GM12875 (cell line): ENCODE results near the gene MADCAM1.

Experiments
- H3K4me3 ChIP-seq: one replicate; pipeline ENCODE4 v1.5.1; 2011; ENCODE audit warnings: low read depth, low read length, control low read depth
- TF ChIP-seq, protein P1 (sequence below): IDR thresholded peaks from 2 replicates; pipeline ENCODE4 v1.5.1; 2011; ENCODE audit warnings: low read depth, mild to moderate bottlenecking, control low read depth, inconsistent platforms, low read length, moderate library complexity, borderline replicate concordance; ENCODE audit not compliant: insufficient read depth

The MADCAM1 gene

DNA sequence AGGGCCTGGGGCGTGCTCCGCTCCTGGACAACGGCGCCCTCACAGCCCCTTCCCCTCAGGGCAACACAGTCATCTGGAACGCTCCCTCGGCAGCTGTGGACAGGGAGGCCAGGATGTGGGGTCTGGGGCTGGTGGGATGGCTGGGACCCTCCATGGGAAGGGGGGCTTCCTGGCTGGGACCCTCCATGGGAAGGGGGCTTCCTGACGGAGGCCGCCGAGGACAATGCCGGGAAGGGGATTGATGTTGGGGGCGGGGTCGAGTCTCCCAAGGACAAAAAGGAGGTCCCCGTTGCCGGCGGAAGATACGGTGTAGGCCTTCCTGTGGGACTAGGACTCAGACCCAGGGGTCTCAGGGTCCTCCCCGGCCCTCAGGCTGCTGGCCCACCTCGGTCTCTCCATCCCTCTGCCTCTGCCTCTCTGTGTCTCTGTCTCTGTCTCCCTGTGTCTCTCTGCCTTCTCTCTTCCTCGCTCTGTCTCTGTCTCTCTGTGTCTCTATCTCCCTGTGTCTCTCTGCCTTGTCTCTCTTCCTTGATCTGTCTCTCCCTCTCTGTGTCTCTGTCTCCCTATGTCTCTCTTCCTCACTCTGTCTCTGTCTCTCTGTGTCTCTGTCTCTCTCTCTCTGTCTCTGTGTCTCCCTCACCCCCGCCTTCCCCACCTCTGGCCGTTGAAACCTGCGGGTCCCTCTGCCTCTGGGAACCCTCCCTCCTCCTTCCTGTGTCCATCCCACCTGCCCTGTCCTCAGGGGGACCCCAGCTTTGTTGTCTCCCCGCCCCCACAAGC is 2.7 kb upstream of the MADCAM1 start:
- TF ChIP-seq, protein P1, sequence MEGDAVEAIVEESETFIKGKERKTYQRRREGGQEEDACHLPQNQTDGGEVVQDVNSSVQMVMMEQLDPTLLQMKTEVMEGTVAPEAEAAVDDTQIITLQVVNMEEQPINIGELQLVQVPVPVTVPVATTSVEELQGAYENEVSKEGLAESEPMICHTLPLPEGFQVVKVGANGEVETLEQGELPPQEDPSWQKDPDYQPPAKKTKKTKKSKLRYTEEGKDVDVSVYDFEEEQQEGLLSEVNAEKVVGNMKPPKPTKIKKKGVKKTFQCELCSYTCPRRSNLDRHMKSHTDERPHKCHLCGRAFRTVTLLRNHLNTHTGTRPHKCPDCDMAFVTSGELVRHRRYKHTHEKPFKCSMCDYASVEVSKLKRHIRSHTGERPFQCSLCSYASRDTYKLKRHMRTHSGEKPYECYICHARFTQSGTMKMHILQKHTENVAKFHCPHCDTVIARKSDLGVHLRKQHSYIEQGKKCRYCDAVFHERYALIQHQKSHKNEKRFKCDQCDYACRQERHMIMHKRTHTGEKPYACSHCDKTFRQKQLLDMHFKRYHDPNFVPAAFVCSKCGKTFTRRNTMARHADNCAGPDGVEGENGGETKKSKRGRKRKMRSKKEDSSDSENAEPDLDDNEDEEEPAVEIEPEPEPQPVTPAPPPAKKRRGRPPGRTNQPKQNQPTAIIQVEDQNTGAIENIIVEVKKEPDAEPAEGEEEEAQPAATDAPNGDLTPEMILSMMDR = no peak
- no peak overlapping the region for H3K4me3 ChIP-seq

DNA sequence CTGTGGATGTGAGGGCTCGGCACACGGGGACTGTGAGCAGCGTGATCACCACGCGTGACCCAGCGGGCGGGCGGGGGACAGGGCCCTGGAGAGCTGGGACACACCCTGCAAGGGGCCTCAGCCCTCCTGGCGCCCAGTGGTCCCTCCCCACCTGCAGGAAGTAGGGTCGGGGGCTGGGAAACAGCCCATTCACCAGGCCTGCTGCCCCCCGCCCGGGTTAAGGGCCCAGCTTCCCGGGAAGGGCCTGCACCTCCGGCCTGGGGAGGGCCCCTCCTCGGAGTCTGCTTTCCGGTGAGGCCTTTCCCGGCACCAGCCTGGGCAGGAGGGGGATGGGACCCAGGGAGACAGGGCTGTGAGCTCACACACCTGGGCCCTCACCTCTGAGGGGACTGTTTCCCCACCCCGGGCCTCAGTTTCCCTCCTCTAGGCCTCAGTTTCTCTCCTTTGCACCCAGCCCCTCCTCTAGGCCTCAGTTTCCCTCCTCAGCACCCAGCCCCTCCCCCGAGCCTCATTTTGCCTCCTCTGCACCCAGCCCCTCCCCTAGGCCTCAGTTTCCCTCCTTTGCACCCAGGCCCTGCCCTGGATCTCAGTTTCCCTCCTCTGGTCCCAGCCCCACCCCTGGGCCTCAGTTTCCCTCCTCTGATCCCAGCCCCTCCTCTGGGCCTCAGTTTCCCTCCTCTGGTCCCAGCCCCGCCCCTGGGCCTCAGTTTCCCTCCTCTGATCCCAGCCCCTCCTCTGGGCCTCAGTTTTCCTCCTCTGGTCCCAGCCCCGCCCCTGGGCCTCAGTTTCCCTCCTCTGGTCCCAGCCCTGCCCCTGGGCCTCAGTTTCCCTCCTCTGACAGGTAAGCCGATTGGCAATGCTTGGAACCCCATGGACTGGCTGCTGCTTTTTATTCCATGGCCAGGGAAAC is 1.9 kb upstream of the MADCAM1 start:
- TF ChIP-seq, protein P1 = no peak
- no peak overlapping the region for H3K4me3 ChIP-seq

DNA sequence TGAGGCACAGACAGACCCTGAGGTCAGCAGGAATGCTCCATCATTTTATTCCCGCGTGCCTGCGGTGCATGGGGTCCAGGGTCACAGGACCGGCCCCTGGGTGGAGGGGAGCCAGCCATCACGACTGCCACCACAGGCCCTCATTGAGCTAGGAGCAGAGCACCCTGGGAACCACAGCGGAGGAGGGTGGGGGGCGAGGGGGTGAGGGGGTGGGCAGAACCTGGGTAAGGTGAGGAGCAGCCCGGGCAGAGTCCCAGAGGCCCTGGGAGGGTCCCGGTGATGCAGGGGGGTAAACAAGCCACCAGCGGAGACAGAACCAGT is 1.2 kb upstream of the MADCAM1 start:
- H3K4me3 ChIP-seq = no peak overlapping the region
- TF ChIP-seq, protein P1 = no peak

DNA sequence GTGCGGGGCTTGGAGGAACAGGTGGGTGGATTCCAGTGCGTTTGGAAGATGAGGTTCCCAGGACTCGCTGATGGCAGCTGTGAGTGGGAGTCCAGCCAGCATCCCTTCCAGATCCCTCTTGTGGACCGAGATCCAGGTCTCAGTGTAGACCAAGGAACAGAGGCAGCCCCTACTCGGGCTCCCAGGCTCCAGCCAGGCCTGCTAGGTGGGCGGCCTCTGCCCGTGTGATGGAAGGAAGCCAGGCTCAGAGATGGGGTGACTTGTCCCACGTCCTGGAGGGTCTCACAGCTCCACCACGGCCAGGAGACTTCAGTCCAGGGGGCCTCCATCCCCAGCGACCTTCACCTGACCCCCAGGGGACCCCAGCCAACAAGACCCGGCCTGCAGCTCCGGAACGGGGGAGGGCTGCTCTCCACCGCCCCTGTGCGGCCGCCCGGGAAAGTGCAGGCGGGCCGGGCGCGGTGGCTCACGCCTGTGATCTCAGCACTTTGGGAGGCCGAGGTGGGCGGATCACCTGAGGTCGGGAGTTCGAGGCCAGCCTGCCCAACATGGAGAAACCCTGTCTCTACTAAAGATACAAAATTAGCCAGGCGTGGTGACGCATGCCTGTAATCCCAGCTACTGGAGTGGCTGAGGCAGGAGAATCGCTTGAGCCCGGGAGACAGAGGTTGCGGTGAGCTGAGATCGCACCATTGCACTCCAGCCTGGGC is 729 bp upstream of the MADCAM1 start:
- no peak overlapping the region for H3K4me3 ChIP-seq
- TF ChIP-seq, protein P1 = peak; percentile 82

DNA sequence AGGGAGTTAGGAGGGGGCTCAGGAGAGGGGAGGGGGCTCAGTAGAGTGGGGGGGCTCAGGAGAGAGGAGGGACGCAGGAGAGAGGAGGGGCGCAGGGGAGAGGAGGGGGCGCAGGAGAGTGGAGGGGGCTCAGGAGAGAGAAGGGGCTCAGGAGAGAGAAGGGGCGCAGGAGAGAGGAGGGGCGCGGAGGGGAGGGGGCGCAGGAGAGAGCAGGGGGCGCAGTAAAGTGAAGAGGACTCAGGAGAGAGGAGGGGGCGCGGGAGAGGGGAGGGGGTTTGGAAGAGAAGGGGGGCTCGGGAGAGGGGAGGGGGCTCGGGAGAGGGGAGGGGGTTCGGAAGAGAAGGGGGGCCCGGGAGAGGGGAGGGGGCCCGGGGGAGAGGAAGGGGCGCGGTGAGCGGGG is 700 bp downstream of the MADCAM1 start:
- TF ChIP-seq, protein P1 = no peak
- no peak overlapping the region for H3K4me3 ChIP-seq

DNA sequence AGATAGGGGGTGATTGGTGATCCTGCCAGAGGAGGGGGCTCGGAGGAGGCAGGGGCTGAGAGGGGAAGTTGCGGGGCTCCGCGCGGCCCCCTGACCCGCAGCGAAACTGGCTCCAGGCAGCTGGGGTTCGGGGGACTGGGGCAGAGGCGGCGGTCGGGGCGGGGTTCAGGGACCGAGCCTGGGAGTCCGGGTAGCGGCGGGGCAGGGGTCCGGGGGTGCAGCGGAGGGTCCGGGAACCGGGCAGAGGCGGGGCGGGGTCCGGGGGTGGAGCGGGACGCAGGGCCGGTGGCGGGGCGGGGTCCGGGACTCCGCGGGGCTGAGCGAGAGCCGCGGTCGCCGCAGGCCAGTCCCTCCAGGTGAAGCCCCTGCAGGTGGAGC is 1.2 kb downstream of the MADCAM1 start:
- TF ChIP-seq, protein P1 = no peak
- H3K4me3 ChIP-seq = no peak overlapping the region
